GM18907 (cell line): ENCODE results near the gene BUD13.
A peak's percentile ranks its signal among the peaks of the same experiment; 100 is the strongest.
"Not testable (repeated sequence)": the region's sequence is repeated elsewhere in the genome, so short reads cannot be mapped to it uniquely, and the experiment has no call there.

Experiments
- ATAC-seq: cut with Tn5 transposase; IDR thresholded peaks from one replicate; pipeline ENCODE4 v1.9.1; 2021; ENCODE audit warnings: mild to moderate bottlenecking, moderate library complexity; ENCODE audit not compliant: unreplicated experiment

BUD13 gene, protein sequence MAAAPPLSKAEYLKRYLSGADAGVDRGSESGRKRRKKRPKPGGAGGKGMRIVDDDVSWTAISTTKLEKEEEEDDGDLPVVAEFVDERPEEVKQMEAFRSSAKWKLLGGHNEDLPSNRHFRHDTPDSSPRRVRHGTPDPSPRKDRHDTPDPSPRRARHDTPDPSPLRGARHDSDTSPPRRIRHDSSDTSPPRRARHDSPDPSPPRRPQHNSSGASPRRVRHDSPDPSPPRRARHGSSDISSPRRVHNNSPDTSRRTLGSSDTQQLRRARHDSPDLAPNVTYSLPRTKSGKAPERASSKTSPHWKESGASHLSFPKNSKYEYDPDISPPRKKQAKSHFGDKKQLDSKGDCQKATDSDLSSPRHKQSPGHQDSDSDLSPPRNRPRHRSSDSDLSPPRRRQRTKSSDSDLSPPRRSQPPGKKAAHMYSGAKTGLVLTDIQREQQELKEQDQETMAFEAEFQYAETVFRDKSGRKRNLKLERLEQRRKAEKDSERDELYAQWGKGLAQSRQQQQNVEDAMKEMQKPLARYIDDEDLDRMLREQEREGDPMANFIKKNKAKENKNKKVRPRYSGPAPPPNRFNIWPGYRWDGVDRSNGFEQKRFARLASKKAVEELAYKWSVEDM

GRCh38 chr11:116772443-116773202 is at the start of gene BUD13:
TSS of gene BUD13 (minus strand) at chr11:116772987. CDS start at chr11:116772964, 23 bp downstream.
- peak; percentile 88 for ATAC-seq

GRCh38 chr11:116822575-116822974 is 49.8 kb upstream of the BUD13 start:
- no peak for ATAC-seq

- ATAC-seq: no peak
These were observed 48.5 kb upstream of the BUD13 start for GRCh38 chr11:116821050-116821918.

GRCh38 chr11:116819049-116819448 is 46.3 kb upstream of the BUD13 start:
- no peak for ATAC-seq

DNA sequence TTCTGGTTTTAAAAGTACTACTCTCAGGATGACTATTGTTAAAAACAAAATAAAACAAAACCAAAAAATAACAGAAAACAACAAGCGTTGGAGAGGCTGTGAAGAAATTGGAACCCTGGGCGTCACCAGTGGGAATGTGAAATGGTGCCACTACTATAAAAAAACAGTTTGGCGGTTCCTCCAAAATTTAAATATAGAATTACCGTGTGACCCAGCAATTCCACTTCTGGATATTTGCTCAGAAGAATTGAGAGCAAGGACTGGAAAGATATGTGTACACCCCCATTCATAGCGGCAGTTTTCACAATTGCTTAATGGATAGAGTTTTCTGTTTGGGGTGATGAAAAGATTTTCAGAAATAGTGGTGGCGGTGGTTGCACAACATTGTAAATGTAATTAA is 41.7 kb upstream of the BUD13 start:
- ATAC-seq: no peak

- no peak for ATAC-seq
These were observed 41.1 kb upstream of the BUD13 start for GRCh38 chr11:116813781-116814471.

DNA sequence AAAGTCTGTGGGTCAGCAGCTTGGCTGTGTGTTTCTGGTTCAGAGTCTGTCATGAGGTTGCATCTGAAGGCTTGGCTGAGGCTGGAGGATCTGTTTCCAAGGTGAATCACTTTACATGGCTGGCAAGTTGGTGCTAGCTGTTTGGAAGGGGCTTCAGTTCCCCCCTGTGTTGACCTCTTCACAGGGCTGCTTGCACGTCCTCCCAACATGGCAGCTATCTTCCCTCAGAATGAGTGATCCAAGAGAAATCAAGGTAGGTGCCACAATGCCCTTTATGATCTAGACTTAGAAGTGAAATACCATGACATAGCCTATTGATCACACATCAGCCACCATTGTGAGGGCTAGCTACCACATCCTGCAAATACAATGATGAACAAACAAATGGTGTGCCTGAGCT is 40.4 kb upstream of the BUD13 start:
- no peak for ATAC-seq

- no peak for ATAC-seq
These were observed 39.3 kb upstream of the BUD13 start for GRCh38 chr11:116812109-116812508.

- ATAC-seq: no peak
These were observed 38.4 kb upstream of the BUD13 start for GRCh38 chr11:116811194-116811593.

DNA sequence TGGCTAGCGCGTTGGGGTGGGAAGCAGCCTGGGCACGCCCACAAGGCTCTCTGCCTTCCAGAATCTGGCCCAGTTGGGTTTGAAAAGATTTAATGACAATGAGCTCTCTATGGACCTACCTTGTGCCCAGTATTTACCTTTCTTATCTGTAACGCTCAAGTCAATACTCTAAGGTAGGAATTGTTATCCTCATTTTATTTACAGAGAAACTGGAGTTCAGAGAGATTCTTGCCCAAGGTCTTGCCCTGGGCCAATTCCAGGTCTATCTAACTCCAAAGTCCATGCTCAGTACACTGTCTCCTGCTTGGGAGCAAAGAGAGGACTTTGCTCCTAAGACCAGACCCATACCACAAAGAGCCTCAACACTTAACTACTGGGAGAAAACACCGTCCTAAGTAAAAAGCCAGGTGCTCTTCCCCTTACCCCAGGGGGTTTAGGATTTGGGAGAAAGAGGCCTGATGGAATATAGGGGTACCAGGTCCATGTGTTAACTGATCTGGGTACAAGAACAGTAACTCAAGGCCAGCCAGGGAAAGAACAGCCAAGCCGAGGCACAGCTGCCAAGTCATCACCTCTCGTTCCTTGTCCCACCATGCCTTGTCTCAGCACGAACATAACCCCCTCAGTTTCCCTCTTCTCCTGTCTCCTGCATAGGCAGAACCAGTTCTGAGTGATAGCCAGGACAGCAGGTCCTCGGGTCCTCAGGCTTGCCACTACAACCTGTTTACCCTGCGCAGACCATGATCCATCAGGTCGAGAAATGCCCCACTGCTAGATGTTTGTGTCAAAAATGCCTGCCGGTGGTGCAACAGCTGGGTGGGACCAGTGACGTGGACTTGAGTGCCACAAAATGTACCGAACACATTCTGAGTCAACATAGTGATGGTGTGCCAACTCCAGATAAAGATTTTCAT is 35.7 kb upstream of the BUD13 start:
- ATAC-seq: no peak

- ATAC-seq: no peak
These were observed 34.9 kb upstream of the BUD13 start for GRCh38 chr11:116807601-116808261.

DNA sequence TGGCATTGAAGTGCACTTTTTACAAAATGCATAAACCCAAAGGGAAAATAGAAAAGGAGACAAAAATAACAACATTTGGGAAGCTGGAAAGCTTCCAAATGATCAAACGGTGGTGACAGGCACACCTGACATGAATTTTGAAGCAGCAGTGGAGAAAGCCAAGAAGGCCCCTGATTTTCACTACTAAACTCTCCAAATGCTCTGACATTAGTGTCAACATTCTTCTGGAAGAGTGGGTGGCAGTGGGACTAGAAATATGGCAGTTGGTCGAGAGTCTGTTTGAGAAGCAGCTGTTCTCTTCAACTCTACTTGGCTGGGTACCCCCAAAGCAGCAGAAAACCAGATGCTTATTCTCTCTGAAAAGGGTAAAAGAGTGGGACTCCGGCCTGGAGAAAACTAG is 31.2 kb upstream of the BUD13 start:
- no peak for ATAC-seq

- not testable (repeated sequence) for ATAC-seq
These were observed 28.9 kb upstream of the BUD13 start for GRCh38 chr11:116801662-116802061.

DNA sequence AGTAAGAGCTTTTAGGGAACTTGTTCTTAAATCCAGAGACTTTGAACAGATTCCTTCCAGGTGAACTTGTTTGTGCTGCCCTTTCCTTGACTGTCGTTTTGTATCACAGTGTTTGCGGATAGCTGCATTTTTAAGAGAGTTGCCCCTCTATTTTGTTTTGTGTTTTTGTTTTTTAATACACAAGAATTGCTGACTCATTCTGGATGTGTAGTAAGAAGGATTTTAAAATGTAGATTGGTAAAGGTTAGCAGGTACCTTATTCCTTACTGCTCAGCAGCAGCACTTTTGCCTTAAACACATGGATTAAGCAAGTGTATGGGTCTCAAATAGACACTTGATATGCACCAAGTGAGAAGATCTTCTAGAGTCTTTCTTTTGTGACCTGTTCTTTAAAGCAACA is 27.8 kb upstream of the BUD13 start:
- ATAC-seq: no peak

DNA sequence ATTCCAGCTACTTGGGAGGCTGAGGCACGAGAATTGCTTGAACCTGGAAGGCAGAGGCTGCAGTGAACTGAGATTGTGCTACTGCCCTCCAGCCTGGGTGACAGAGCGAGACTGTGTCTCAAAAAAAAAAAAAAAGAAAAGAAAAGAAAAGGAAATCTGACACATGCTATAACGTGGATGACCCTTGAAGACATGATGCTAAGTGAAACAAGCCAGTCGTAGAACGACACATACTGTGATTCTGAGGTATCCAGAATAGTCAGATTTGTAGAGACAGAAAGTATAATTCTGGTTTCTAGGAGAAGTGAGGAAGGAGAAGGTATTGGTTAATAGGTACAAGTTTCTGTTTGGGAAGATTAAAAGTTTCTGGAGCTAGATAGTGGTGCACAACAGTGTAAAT is 25.6 kb upstream of the BUD13 start:
- ATAC-seq: no peak

DNA sequence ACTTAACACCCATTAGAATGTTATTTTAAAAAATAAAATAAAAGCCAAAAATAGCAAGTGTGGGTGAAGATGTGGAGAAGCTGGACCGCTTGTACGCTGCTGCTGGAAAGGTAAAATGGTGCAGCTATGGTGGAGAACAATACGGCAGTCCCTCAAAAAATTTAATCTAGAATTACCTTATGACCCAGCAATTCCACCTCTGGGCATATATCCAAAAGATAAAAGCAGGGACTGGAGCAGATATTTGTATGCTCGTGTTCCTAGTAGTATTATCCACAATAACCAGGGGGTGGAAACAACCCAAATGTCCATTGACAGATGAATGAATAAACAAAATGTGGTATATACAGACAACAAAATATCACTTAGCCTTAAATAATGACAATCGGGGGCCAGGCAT is 25.0 kb upstream of the BUD13 start:
- no peak for ATAC-seq

- ATAC-seq: no peak
These were observed 23.8 kb upstream of the BUD13 start for GRCh38 chr11:116796548-116796947.

DNA sequence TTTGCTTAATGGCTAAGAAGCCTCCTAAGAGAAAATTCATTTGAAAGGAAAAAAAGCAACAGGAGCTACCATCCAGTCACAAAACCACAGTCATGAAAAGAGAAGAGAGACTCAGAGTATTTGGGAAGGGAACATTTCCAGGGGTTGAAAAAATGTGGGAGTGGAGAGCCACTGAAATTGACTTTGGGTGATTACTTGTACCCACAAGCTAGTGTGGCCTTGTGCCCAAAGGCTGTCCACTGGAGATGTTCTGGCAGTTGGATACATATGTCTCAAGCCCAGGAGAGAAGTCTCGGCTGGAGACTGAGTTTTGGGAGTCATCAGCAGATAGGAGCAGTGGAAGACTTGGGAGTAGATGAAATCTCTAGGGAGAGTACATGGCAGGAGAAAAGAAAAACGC is 22.1 kb upstream of the BUD13 start:
- no peak for ATAC-seq

- ATAC-seq: no peak
These were observed 20.9 kb upstream of the BUD13 start for GRCh38 chr11:116793772-116794097.
